HEK293 (cell line): Measurements from ENCODE around the gene DCP1B.

Experiments used
- CTCF ChIA-PET: fragments of 350-600 bp; formaldehyde crosslinking; extraction: SDS; loops from one replicate; lab custom pipeline; 2021; ENCODE audit warnings: antibody characterized with exemption; lab: Yijun Ruan, JAX
- POLR2A ChIA-PET: fragments of 300-600 bp; formaldehyde crosslinking; extraction: SDS; loops from one replicate; lab custom pipeline; 2020; ENCODE audit warnings: antibody characterized with exemption, inconsistent platforms; lab: Yijun Ruan, JAX
- H3K27ac ChIP-seq: fragments of 200-500 bp; sonication (Bioruptor generic); 2 replicates; pipeline ENCODE4 v1.5.1; 2014; ENCODE audit warnings: low read depth, low read length, control low read depth, inconsistent platforms; ENCODE audit errors: extremely low read depth
- H3K36me3 ChIP-seq, 2 experiments: fragments of 200-500 bp in 1 of 2; sonication (Bioruptor generic) in 1 of 2; 1 replicate in 1 of 2; 2 replicates in 1 of 2; pipeline ENCODE4 v1.5.1; 2014 to 2017; ENCODE audit warnings: inconsistent platforms in 2 of 2, low read length in 2 of 2; ENCODE audit not compliant: control insufficient read depth in 2 of 2, insufficient read depth in 1 of 2
- H3K4me1 ChIP-seq: fragments of 200-500 bp; sonication (Bioruptor generic); 2 replicates; pipeline ENCODE4 v1.5.1; 2014; ENCODE audit warnings: mild to moderate bottlenecking, low read length, inconsistent platforms; ENCODE audit not compliant: control insufficient read depth, insufficient read depth
- H3K4me3 ChIP-seq: 2 replicates; pipeline ENCODE4 v1.5.1; 2011; ENCODE audit warnings: low read depth, mild to moderate bottlenecking, control low read depth, low read length, moderate library complexity
- H3K9me3 ChIP-seq: fragments of 200-500 bp; sonication (Bioruptor generic); 2 replicates; pipeline ENCODE4 v1.5.1; 2014; ENCODE audit warnings: low read depth, low read length, inconsistent platforms; ENCODE audit not compliant: control insufficient read depth, insufficient read depth
- ATF2 ChIP-seq: fragments of 450-650 bp; formaldehyde crosslinking; IDR thresholded peaks from 2 replicates; pipeline ENCODE4 v1.5.1; 2016; ENCODE audit warnings: missing biosample characterization, missing genetic modification characterization, low read depth
- GLI4 ChIP-seq: fragments of 450-650 bp; formaldehyde crosslinking; IDR thresholded peaks from 2 replicates; pipeline ENCODE4 v1.5.1; 2016; ENCODE audit warnings: missing biosample characterization, missing genetic modification characterization
- HOXC10 ChIP-seq: sonication (generic); formaldehyde crosslinking; IDR thresholded peaks from 2 replicates; pipeline ENCODE4 v1.8.1; 2023; ENCODE audit warnings: mild to moderate bottlenecking, missing genetic modification reagents
- INSM2 ChIP-seq: fragments of 450-650 bp; formaldehyde crosslinking; IDR thresholded peaks from 2 replicates; pipeline ENCODE4 v1.5.1; 2016; ENCODE audit warnings: missing biosample characterization, missing genetic modification characterization
- PBX3 ChIP-seq: sonication (generic); formaldehyde crosslinking; IDR thresholded peaks from 2 replicates; pipeline ENCODE4 v1.8.1; 2022; ENCODE audit warnings: mild to moderate bottlenecking, moderate library complexity, missing genetic modification reagents
- SALL2 ChIP-seq: fragments of 450-650 bp; formaldehyde crosslinking; IDR thresholded peaks from 2 replicates; pipeline ENCODE4 v1.5.0; 2017; ENCODE audit warnings: missing biosample characterization, mild to moderate bottlenecking, missing genetic modification characterization, borderline replicate concordance
- ZBTB21 ChIP-seq: fragments of 450-650 bp; formaldehyde crosslinking; IDR thresholded peaks from 2 replicates; pipeline ENCODE4 v1.5.1; 2017; ENCODE audit warnings: missing biosample characterization, missing genetic modification characterization
- ZNF138 ChIP-seq: fragments of 450-650 bp; formaldehyde crosslinking; IDR thresholded peaks from 2 replicates; pipeline ENCODE4 v1.5.1; 2016; ENCODE audit warnings: missing biosample characterization, missing genetic modification characterization, borderline replicate concordance
- ZNF16 ChIP-seq: fragments of 450-650 bp; formaldehyde crosslinking; IDR thresholded peaks from 2 replicates; pipeline ENCODE4 v1.5.1; 2016; ENCODE audit warnings: low read depth, missing biosample characterization, missing genetic modification characterization
- ZNF350 ChIP-seq: fragments of 450-650 bp; formaldehyde crosslinking; IDR thresholded peaks from 2 replicates; pipeline ENCODE4 v1.5.0; 2017; ENCODE audit warnings: missing biosample characterization, mild to moderate bottlenecking, missing genetic modification characterization
- ZNF426 ChIP-seq: fragments of 450-650 bp; formaldehyde crosslinking; IDR thresholded peaks from 2 replicates; pipeline ENCODE4 v1.5.1; 2017; ENCODE audit warnings: missing biosample characterization, missing genetic modification characterization, mild to moderate bottlenecking, inconsistent platforms, moderate library complexity
- ZNF521 ChIP-seq: fragments of 450-650 bp; formaldehyde crosslinking; IDR thresholded peaks from 2 replicates; pipeline ENCODE4 v1.5.1; 2017; ENCODE audit warnings: missing biosample characterization, mild to moderate bottlenecking, missing genetic modification characterization
- ZNF571 ChIP-seq: fragments of 450-650 bp; formaldehyde crosslinking; IDR thresholded peaks from 2 replicates; pipeline ENCODE4 v1.5.0; 2017; ENCODE audit warnings: missing biosample characterization, missing genetic modification characterization
- ZNF621 ChIP-seq: fragments of 450-650 bp; formaldehyde crosslinking; IDR thresholded peaks from 2 replicates; pipeline ENCODE4 v1.5.1; 2017; ENCODE audit warnings: missing biosample characterization, missing genetic modification characterization
- ZNF623 ChIP-seq: fragments of 450-650 bp; formaldehyde crosslinking; IDR thresholded peaks from 2 replicates; pipeline ENCODE4 v1.5.1; 2016; ENCODE audit warnings: missing biosample characterization, missing genetic modification characterization
- ZNF660 ChIP-seq: fragments of 450-650 bp; IDR thresholded peaks from 2 replicates; pipeline ENCODE4 v1.5.1; 2018; ENCODE audit warnings: missing biosample characterization, mild to moderate bottlenecking, missing genetic modification characterization
- ZNF843 ChIP-seq: fragments of 450-650 bp; formaldehyde crosslinking; IDR thresholded peaks from 2 replicates; pipeline ENCODE4 v1.5.1; 2016; ENCODE audit warnings: missing biosample characterization, missing genetic modification characterization

The DCP1B gene

GRCh38 chr12:1966561-1967226 is 37.6 kb downstream of the DCP1B start:
- CTCF ChIA-PET = interaction anchor here (0.8 to 1.1 kb wide), 2 partner anchors 334 to 615 kb away, joined by 3 read pairs; no protein-coding TSS in a partner anchor
- peaks cover 19 to 42% of the 10 kb centered on the region in 2 experiments for H3K36me3 ChIP-seq
- no peaks in the 10 kb centered on the region for H3K9me3 ChIP-seq
- H3K4me1 ChIP-seq = no peaks in the 10 kb centered on the region
- no peak for TF ChIP-seq ZNF521 (tag by site-specific recombination)
- no peak for TF ChIP-seq ZNF571 (tag by site-specific recombination)
- TF ChIP-seq ZNF843 = no peak
- no peak for TF ChIP-seq INSM2 (tag by site-specific recombination)
- no peak for TF ChIP-seq ZNF623 (tag by site-specific recombination)
- no peak for TF ChIP-seq ZNF426 (tag by site-specific recombination)
- H3K4me3 ChIP-seq = no peak overlapping the region
- no peak overlapping the region for H3K27ac ChIP-seq
- POLR2A ChIA-PET = no interaction called here

- ChIA-PET CTCF (no interaction called here), POLR2A (no interaction called here)
- no peaks in the 10 kb centered on the region for H3K9me3 ChIP-seq
- H3K4me1 ChIP-seq = no peaks in the 10 kb centered on the region
- TF ChIP-seq ATF2 (tag by site-specific recombination) (no peak), ZNF350 (no peak), ZNF621 (tag by site-specific recombination) (no peak), ZBTB21 (tag by site-specific recombination) (no peak), ZNF16 (tag by site-specific recombination) (no peak), HOXC10 (no peak), PBX3 (CRISPR knock-in tag) (no peak), ZNF138 (tag by site-specific recombination) (no peak), ZNF660 (tag by site-specific recombination) (no peak), GLI4 (tag by site-specific recombination) (no peak), SALL2 (no peak)
- peaks cover 19 to 48% of the 10 kb centered on the region in 2 experiments for H3K36me3 ChIP-seq
- H3K4me3 ChIP-seq = no peak overlapping the region
- no peak overlapping the region for H3K27ac ChIP-seq
Observed at GRCh38 chr12:1965916-1966315, 38.3 kb downstream of the DCP1B start.
